ENCODE results near the gene KLHL25.

GRCh38 chr15:85793641-85794597 lies 806 bp downstream of the KLHL25 start:
- TF ChIP-seq CTCF (IDR thresholded peaks at IDR 0.05; ENCODE audit: low read depth, low read length, poor library complexity, severe bottlenecking) (no peak), EZH2phosphoT487 (IDR thresholded peaks at IDR 0.05; ENCODE audit: borderline replicate concordance, low read length) (0 out of 2 replicates have a peak, but pooled peaks have one; percentile 56)

All from DOHH2 (cell line).